ENCODE measurements around the gene SPINK1.

SPINK1 gene

GRCh38 chr5:147857302-147858129, 26.0 kb upstream of the SPINK1 start:
- TF ChIP-seq CTCF (IDR thresholded peaks at IDR 0.05; ENCODE audit: low read depth, low read length, missing control alignments), result peak; percentile 79
- H3K4me3 ChIP-seq (ENCODE audit: low read depth, low read length), result no peak overlapping the region
- DNase-seq (ENCODE audit: low read depth), result peak; percentile 8

- no peak for TF ChIP-seq CTCF (IDR thresholded peaks at IDR 0.05; ENCODE audit: low read depth, low read length, missing control alignments)
- DNase-seq (ENCODE audit: low read depth), result no peak
Observed at GRCh38 chr5:147856801-147857200, 25.3 kb upstream of the SPINK1 start.

GRCh38 chr5:147855774-147856069, 24.3 kb upstream of the SPINK1 start:
- TF ChIP-seq CTCF (IDR thresholded peaks at IDR 0.05; ENCODE audit: low read depth, low read length, missing control alignments), result no peak
- no peak for DNase-seq (ENCODE audit: low read depth)

More at GRCh38 chr5:147856801-147857200, 25.3 kb upstream of the SPINK1 start:
- no peak overlapping the region for H3K4me3 ChIP-seq (ENCODE audit: low read depth, low read length)

GRCh38 chr5:147854894-147855773, 23.7 kb upstream of the SPINK1 start:
- DNase-seq (ENCODE audit: low read depth), result no peak
- TF ChIP-seq CTCF (IDR thresholded peaks at IDR 0.05; ENCODE audit: low read depth, low read length, missing control alignments), result no peak
- H3K4me3 ChIP-seq (ENCODE audit: low read depth, low read length), result no peak overlapping the region

More at GRCh38 chr5:147855774-147856069, 24.3 kb upstream of the SPINK1 start:
- no peak overlapping the region for H3K4me3 ChIP-seq (ENCODE audit: low read depth, low read length)

DNA sequence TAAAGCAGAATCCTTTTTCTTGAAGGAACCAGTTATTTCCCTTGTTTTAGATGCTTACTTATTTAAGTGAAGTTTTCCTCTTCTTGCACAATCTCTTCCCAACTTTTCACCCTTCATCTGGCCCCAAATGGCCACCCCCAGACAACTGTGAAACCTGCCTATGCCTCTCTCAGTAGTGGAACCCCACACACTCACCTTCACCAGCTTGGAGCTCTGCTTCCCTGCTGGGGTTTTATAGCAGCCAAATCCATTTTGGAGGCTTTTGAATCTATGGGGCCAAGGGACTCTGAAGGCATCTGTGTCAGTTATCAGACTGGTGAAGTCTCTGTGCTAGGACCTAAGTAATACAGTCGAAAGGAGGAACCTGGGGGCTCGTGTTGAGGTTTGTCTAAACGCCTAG, 22.9 kb upstream of the SPINK1 start:
- no peak for DNase-seq (ENCODE audit: low read depth)
- no peak for TF ChIP-seq CTCF (IDR thresholded peaks at IDR 0.05; ENCODE audit: low read depth, low read length, missing control alignments)

GRCh38 chr5:147853372-147853987, 22.0 kb upstream of the SPINK1 start:
- no peak overlapping the region for H3K4me3 ChIP-seq (ENCODE audit: low read depth, low read length)
- no peak for TF ChIP-seq CTCF (IDR thresholded peaks at IDR 0.05; ENCODE audit: low read depth, low read length, missing control alignments)
- DNase-seq (ENCODE audit: low read depth), result no peak

More for the DNA sequence above, 22.9 kb upstream of the SPINK1 start:
- no peak overlapping the region for H3K4me3 ChIP-seq (ENCODE audit: low read depth, low read length)
